Stimulated activated CD4-positive, alpha-beta T cell treated with anti-CD3 and anti-CD28 coated beads, Interleukin-4, amount 100 ng/mL, for 4 hours (primary cell): Measurements from ENCODE around the gene HCAR3.
"Not testable (repeated sequence)": the region's sequence is repeated elsewhere in the genome, so short reads cannot be mapped to it uniquely, and the experiment has no call there.

Experiments used
- DNase-seq, 2 experiments: peaks; one replicate each; pipeline ENCODE4 v3.0.0-alpha.2; 2020

Gene HCAR3

DNA sequence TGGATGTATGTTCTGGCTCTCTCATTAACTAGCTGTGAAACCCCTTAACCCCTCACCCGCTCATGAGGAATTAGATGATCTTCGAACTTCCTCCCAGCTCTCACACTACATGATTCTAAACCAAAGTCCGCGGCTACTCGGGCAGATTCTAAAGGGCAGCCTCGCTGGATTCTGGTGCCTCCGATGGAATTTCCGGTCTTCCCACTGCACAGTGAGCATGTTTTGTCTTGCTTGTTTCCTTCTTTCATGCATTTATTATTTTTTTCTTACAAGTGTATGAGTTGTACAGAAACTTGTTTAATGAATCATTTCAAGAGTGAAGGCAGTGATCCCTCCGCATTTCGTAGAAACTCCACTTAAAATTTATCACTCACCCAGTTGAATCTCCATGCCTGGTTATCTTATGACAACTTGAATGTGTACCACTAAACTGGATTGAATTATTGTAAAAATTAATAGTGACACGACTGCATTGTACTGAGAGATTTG is 4.5 kb upstream of the HCAR3 start:
- DNase-seq: no peak

DNA sequence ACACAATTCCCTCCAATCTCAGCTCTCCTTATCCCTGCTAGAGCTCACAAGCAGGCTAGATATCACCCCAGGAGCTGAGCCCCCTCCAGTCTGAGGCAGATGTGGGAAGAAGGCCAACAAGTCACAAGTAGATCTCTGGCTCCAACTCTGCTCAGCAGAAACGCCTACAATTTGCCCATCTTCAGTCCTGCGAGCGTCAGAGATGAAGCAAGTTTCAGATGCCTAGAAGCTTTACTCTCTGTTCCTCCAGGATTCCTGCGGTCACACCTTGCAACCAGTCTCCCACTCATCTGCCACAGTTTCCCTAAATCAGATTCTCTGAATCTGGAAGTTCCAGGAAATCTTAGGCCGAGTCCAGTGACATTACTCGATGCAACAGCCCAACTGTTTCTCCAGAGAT is 1.4 kb downstream of the HCAR3 start:
- DNase-seq: not testable (repeated sequence)

GRCh38 chr12:122713491-122714188 is 3.0 kb downstream of the HCAR3 start:
- not testable (repeated sequence) for DNase-seq

GRCh38 chr12:122711266-122711665 is 5.3 kb downstream of the HCAR3 start:
- not testable (repeated sequence) for DNase-seq

DNA sequence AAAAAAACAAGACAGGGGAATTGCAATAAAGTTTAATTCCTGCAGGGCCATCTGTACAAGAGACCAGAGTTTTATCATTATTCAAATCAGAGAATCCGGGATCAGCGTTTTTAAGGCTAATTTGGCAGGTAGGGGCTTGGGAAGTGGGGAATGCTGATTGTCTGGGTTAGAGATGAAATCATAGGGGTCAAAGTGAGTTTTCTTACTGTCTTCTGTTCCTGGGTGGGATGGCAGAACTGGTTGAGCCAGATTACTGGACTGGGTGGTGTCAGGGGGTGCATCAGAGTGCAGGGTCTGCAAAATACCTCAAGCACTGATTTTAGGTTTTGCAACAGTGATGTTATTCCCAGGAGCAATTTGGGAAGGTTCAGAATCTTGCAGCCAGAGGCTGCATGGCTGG is 6.3 kb downstream of the HCAR3 start:
- not testable (repeated sequence) for DNase-seq

GRCh38 chr12:122709287-122709686 is 7.3 kb downstream of the HCAR3 start:
- not testable (repeated sequence) for DNase-seq

- not testable (repeated sequence) for DNase-seq
These were observed 12.8 kb downstream of the HCAR3 start for GRCh38 chr12:122703841-122704240.

DNA sequence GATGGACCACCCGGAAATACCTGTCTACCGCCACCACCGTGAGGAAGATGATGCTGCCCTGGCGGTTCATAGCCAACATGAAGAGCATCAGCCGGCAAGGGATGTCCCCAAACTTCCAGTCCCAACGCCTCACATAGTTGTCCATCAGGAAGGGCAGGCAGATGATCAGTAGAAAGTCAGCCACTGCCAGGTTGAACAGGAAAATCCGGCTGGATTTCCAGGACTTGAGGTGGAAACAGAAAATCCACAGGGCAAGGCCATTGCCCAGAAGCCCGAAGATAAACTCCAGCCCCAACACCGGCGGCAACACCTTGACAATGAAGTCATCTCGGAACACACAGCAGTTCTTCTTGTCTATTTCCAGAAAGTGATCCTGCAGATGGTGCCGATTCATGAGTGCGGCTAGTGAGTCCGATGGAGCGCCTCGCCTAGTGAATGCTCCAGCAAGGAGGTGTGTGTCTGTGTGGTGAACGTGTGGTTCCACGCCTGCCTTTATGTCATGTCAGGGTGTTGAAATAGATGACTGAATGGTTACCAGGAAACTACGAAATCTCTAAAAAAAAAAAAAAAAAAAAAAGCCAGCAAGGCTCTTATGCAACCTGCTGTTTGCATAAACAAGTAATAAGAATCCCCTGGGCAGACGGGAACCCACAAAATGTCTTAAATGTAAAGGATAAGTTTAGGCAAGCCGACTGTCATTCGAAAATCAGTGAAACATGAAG is 13.6 kb downstream of the HCAR3 start, which contains the start of gene HCAR2:
Gene HCAR2 (minus strand): TSS at position 468 of the 722 bp plus-strand sequence. CDS start 74 bp downstream, at position 394.
- not testable (repeated sequence) for DNase-seq

- DNase-seq: not testable (repeated sequence)
These were observed 15.1 kb downstream of the HCAR3 start for GRCh38 chr12:122701481-122701880.

- DNase-seq: not testable (repeated sequence)
These were observed 16.4 kb downstream of the HCAR3 start for GRCh38 chr12:122700038-122700710.

- DNase-seq: not testable (repeated sequence)
These were observed 19.7 kb downstream of the HCAR3 start for GRCh38 chr12:122696922-122697321.

- DNase-seq: no peak
These were observed 25.0 kb downstream of the HCAR3 start for GRCh38 chr12:122691566-122691965.

GRCh38 chr12:122688291-122688690 is 28.3 kb downstream of the HCAR3 start:
- DNase-seq: no peak

DNA sequence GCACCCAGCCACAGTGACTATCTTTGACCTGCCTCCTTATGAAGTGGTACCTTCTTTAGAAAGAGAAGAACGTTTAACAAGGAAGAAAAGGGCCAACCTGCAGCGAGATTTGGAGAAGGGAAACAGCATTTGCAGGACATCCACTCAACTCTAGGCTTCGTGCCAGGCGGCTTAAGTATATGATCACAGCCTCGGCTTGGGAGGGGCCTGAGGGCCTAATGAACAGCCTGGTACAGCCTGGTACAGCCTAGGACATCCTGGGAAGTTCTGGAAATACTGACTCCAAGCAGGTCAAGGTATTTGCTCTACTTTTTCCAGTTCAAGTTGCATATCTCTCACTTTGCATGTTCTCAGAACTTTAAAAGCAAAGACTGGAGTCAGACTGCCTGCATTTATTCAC is 29.5 kb downstream of the HCAR3 start:
- no peak for DNase-seq

- no peak for DNase-seq
These were observed 30.1 kb downstream of the HCAR3 start for GRCh38 chr12:122686538-122686937.

- DNase-seq: no peak
These were observed 32.3 kb downstream of the HCAR3 start for GRCh38 chr12:122684297-122684813.

GRCh38 chr12:122681814-122682213 is 34.8 kb downstream of the HCAR3 start:
- DNase-seq: no peak

- not testable (repeated sequence) for DNase-seq
These were observed 35.6 kb downstream of the HCAR3 start for GRCh38 chr12:122680989-122681388.

- DNase-seq: not testable (repeated sequence)
These were observed 39.8 kb downstream of the HCAR3 start for GRCh38 chr12:122676781-122677180.

DNA sequence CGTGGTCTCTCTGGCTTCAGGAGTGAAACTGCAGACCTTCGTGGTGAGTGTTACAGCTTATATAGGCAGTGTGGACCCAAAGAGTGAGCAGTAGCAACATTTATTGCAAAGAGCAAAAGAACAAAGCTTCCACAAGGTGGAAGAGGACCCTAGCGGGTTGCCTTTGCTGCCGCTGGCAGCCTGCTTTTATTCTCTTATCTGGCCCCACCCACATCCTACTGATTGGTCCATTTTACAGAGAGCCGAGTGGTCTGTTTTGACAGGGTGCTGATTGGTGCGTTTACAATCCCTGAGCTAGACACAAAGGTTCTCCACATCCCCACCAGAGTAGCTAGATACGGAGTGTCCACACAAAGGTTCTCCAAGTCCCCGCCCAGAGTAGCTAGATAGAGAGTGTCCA is 40.6 kb downstream of the HCAR3 start:
- not testable (repeated sequence) for DNase-seq

GRCh38 chr12:122672515-122672914 is 44.1 kb downstream of the HCAR3 start:
- no peak for DNase-seq

DNA sequence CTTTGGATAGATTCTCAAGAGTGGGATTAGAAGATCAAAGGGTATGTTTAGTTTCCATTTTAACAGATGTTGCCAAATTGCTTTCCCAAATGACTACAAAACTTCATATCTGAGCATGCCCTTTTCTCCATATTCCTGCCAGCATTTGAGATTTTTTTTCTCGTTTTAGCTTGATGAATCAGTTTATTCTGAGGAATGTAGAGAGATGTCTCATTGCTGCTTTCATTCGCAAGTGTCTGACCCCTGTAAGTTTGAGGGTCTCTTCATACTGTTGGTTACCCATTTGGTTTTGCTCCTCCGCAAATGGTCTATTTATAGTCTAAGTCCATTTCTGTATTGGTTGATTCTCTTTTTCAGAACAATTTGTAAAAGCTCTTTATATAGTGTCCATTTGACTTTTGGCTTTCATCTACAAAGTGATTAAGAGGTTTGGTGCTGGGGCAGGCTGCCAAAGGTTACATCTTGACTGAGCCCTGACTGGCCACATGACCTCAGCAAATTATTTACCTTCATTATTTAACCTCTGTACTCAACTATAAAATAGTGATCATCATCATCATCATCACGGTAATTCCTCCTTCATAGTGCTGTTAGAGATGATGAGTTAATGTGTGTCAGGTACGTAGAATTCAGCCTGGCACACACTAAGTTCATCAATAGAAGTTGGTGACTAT is 47.1 kb downstream of the HCAR3 start:
- DNase-seq: no peak

GRCh38 chr12:122668268-122668667 is 48.3 kb downstream of the HCAR3 start:
- no peak for DNase-seq
